ENCODE measurements around the gene SLC6A18. TPM values are rescaled to one million over a fixed set of nuclear protein-coding genes. Genes with fewer than 3 reads are reported as not detected.

SLC6A18 gene
- total and polyA plus RNA-seq, 2 donors (not counting 1 experiment from before 2014, with no cell fraction given), result not detected

DNA sequence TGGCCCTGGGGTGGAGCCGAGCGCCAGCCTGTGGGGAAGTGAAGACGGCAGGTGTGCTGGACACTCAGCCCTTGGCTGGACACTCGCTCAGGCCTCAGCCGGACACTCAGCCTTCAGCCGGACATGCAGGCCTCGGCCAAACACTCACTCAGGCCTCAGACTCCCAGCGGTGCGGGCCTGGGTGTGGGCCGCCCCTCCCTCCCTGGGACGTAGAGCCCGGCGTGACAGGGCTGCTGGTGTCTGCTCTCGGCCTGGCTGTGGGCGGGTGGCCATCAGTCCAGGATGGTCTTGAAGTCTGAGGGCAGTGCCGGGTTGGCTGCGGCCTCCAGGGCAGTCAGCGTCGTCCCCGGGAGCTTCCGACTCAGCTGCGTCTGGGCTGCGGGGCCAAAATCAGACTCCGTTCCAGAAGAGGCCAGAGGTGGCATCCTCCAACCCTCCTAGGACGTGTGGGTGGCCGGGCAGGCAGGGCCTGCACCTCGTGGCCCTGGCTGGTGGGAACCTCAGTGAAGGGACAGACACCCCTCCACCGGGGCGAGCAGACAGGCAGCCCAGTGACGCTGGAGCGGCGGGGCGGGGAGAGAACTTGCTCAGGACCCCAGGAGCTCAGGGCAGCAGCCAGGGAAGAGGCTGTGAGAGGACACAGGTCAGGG lies 28.4 kb downstream of the SLC6A18 start:
- no peak overlapping the region for H3K9ac ChIP-seq (ENCODE audit: insufficient read depth, low read length)
- H3K36me3 ChIP-seq (ENCODE audit: control insufficient read depth, insufficient read depth, low read length), result no peaks in the 10 kb centered on the region
- H3K9me3 ChIP-seq (ENCODE audit: control insufficient read depth, insufficient read depth, low read depth, low read length), result no peaks in the 10 kb centered on the region
- no peak for TF ChIP-seq EZH2 (IDR thresholded peaks at IDR 0.05; ENCODE audit: low read length, missing control alignments)
- TF ChIP-seq, protein P1, sequence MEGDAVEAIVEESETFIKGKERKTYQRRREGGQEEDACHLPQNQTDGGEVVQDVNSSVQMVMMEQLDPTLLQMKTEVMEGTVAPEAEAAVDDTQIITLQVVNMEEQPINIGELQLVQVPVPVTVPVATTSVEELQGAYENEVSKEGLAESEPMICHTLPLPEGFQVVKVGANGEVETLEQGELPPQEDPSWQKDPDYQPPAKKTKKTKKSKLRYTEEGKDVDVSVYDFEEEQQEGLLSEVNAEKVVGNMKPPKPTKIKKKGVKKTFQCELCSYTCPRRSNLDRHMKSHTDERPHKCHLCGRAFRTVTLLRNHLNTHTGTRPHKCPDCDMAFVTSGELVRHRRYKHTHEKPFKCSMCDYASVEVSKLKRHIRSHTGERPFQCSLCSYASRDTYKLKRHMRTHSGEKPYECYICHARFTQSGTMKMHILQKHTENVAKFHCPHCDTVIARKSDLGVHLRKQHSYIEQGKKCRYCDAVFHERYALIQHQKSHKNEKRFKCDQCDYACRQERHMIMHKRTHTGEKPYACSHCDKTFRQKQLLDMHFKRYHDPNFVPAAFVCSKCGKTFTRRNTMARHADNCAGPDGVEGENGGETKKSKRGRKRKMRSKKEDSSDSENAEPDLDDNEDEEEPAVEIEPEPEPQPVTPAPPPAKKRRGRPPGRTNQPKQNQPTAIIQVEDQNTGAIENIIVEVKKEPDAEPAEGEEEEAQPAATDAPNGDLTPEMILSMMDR (conservative IDR thresholded peaks at IDR 0.05 in 1 of 2, IDR thresholded peaks at IDR 0.05 in 1 of 2; ENCODE audit: low read depth in 1 of 2, low read length in 2 of 2), result no peak
- H3K27me3 ChIP-seq (ENCODE audit: control insufficient read depth, insufficient read depth, low read length), result no peaks in the 10 kb centered on the region
- no peak overlapping the region for H2AFZ ChIP-seq (ENCODE audit: low read length)
- H3K4me1 ChIP-seq (ENCODE audit: control insufficient read depth, extremely low read depth, insufficient read depth, low read length), result no peaks in the 10 kb centered on the region
- no peak overlapping the region for H3K4me3 ChIP-seq (replicated peaks in 1 of 4; ENCODE audit: control extremely low read depth in 1 of 4, insufficient read depth in 1 of 4, low read depth in 3 of 4, low read length in 4 of 4)
- H3K27ac ChIP-seq (ENCODE audit: insufficient read depth, low read length), result no peak overlapping the region
- no peaks in the 10 kb centered on the region for H4K20me1 ChIP-seq (ENCODE audit: control insufficient read depth, extremely low read depth, insufficient read depth, low read length)
- no peak for DNase-seq (ENCODE audit: low read depth in 2 of 2)
- no peaks in the 10 kb centered on the region for H3K79me2 ChIP-seq (ENCODE audit: control insufficient read depth, insufficient read depth, low read length)
- no peak overlapping the region for H3K4me2 ChIP-seq (ENCODE audit: extremely low read depth, insufficient read depth, low read length)

DNA sequence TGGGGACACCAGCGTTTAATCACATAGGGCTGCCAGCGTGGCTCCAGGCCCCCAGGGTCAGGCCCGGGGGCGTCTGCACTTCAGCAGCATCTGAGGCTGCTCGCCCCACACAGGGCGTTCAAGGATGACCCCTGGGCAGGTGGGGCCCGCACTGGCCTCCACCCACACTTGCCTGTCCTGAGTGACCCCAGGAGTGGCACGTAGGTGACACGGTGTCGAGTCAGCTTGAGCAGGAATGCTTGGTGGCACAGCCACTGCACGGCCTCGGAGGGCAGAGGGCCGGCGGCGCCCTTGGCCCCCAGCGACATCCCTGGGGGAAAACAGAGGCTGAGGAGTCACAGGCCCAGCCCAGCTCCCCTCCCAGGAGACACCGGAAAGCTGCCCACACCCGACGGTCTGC lies 29.0 kb downstream of the SLC6A18 start:
- no peak overlapping the region for H3K4me2 ChIP-seq (ENCODE audit: extremely low read depth, insufficient read depth, low read length)
- H2AFZ ChIP-seq (ENCODE audit: low read length), result no peak overlapping the region
- H3K79me2 ChIP-seq (ENCODE audit: control insufficient read depth, insufficient read depth, low read length), result no peaks in the 10 kb centered on the region
- no peaks in the 10 kb centered on the region for H3K27me3 ChIP-seq (ENCODE audit: control insufficient read depth, insufficient read depth, low read length)
- H3K4me3 ChIP-seq (replicated peaks in 1 of 4; ENCODE audit: control extremely low read depth in 1 of 4, insufficient read depth in 1 of 4, low read depth in 3 of 4, low read length in 4 of 4), result no peak overlapping the region
- no peaks in the 10 kb centered on the region for H3K4me1 ChIP-seq (ENCODE audit: control insufficient read depth, extremely low read depth, insufficient read depth, low read length)
- H3K9me3 ChIP-seq (ENCODE audit: control insufficient read depth, insufficient read depth, low read depth, low read length), result no peaks in the 10 kb centered on the region
- H3K27ac ChIP-seq (ENCODE audit: insufficient read depth, low read length), result no peak overlapping the region
- no peaks in the 10 kb centered on the region for H4K20me1 ChIP-seq (ENCODE audit: control insufficient read depth, extremely low read depth, insufficient read depth, low read length)
- H3K36me3 ChIP-seq (ENCODE audit: control insufficient read depth, insufficient read depth, low read length), result no peaks in the 10 kb centered on the region
- DNase-seq (ENCODE audit: low read depth in 2 of 2), result no peak
- TF ChIP-seq EZH2 (IDR thresholded peaks at IDR 0.05; ENCODE audit: low read length, missing control alignments), result no peak
- TF ChIP-seq, protein P1 (conservative IDR thresholded peaks at IDR 0.05 in 1 of 2, IDR thresholded peaks at IDR 0.05 in 1 of 2; ENCODE audit: low read depth in 1 of 2, low read length in 2 of 2), result no peak
- no peak overlapping the region for H3K9ac ChIP-seq (ENCODE audit: insufficient read depth, low read length)

DNA sequence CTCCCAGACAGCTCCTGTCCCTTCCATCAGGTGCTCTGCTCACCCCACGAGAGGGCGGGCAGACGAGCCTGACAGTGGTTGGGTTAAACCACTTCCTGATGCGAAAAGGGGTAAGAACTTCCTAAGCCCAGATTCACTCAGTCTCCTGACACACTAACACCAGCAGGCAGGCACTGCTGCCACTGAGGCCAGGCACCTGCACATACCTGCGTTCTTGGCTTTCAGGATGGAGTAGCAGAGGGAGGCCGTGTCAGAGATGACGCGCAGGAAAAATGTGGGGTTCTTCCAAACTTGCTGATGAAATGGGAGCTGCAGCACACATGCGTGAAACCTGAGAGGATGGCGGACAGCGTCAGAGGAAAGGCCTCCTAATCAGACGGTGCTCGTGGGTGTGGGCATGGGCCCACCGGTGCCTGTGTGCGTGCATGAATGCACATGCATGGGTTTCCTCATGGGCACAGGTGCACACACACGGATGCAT lies 29.9 kb downstream of the SLC6A18 start:
- H3K36me3 ChIP-seq (ENCODE audit: control insufficient read depth, insufficient read depth, low read length), result no peaks in the 10 kb centered on the region
- no peak overlapping the region for H3K4me3 ChIP-seq (replicated peaks in 1 of 4; ENCODE audit: control extremely low read depth in 1 of 4, insufficient read depth in 1 of 4, low read depth in 3 of 4, low read length in 4 of 4)
- no peak for TF ChIP-seq EZH2 (IDR thresholded peaks at IDR 0.05; ENCODE audit: low read length, missing control alignments)
- TF ChIP-seq, protein P1 (conservative IDR thresholded peaks at IDR 0.05 in 1 of 2, IDR thresholded peaks at IDR 0.05 in 1 of 2; ENCODE audit: low read depth in 1 of 2, low read length in 2 of 2), result no peak
- H3K79me2 ChIP-seq (ENCODE audit: control insufficient read depth, insufficient read depth, low read length), result no peaks in the 10 kb centered on the region
- H2AFZ ChIP-seq (ENCODE audit: low read length), result no peak overlapping the region
- no peaks in the 10 kb centered on the region for H4K20me1 ChIP-seq (ENCODE audit: control insufficient read depth, extremely low read depth, insufficient read depth, low read length)
- H3K27ac ChIP-seq (ENCODE audit: insufficient read depth, low read length), result no peak overlapping the region
- no peak for DNase-seq (ENCODE audit: low read depth in 2 of 2)
- no peak overlapping the region for H3K9ac ChIP-seq (ENCODE audit: insufficient read depth, low read length)
- no peaks in the 10 kb centered on the region for H3K9me3 ChIP-seq (ENCODE audit: control insufficient read depth, insufficient read depth, low read depth, low read length)
- H3K4me1 ChIP-seq (ENCODE audit: control insufficient read depth, extremely low read depth, insufficient read depth, low read length), result no peaks in the 10 kb centered on the region
- no peaks in the 10 kb centered on the region for H3K27me3 ChIP-seq (ENCODE audit: control insufficient read depth, insufficient read depth, low read length)
- no peak overlapping the region for H3K4me2 ChIP-seq (ENCODE audit: extremely low read depth, insufficient read depth, low read length)

All from fibroblast of lung (primary cell).